GM18867 (cell line): ENCODE results near the gene MYLK4.
"Not testable (repeated sequence)": the region's sequence is repeated elsewhere in the genome, so short reads cannot be mapped to it uniquely, and the experiment has no call there.

Experiments
- ATAC-seq: cut with Tn5 transposase; IDR thresholded peaks from one replicate; pipeline ENCODE4 v1.9.1; 2021; ENCODE audit warnings: mild to moderate bottlenecking, moderate library complexity; ENCODE audit not compliant: unreplicated experiment

MYLK4 gene

DNA sequence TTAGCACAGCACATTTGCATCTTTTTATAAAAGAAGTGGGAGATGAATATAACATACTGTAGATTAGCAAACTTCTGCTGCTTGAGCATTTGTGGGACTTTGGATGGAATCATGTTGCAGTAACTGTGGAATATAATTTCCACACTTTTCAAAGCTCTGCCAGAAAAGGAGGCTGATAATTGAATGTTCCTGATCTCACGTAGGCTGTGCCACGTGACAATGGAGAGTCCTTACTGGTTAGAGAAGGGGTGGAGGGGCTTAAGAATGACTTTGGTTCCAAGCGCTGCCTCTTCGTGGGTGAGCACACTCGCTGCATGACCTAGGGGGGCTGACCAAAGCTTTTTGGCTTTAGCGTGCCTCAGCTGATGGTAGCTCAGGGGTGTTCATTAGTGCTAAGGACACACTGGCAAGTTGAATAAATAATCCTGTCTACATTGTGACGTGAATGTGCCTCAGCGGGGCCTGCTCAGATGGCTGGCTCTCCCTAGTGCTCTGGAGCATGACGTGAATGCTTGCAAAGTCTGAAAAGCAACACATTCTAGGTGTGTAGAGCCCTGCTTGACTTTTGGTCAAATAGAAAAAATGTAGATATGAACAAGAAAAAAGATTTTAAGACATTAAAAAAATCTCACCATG, 29.5 kb upstream of the MYLK4 start:
- no peak for ATAC-seq

- ATAC-seq: no peak
Measured at GRCh38 chr6:2777249-2777648, 26.5 kb upstream of the MYLK4 start.

- ATAC-seq: no peak
Measured at GRCh38 chr6:2775003-2775402, 24.3 kb upstream of the MYLK4 start.

DNA sequence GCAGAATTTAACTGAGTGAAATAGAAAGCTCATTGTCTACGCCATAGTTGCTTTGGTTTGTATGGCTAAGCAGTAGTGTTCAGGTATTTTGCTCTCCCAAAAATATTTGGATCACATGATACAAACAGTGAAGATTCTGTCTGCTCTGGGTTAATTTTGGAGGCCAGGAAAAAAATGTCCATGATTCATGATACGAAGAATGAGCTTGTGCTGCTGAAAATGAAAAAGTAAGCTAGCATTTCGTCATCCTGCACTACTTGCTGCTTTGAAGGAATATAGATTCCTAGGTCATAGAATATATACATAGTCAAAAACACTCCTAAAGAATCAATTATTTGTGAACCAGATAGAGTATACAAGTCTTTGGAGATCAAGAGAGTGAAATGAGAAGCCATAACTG, 22.7 kb upstream of the MYLK4 start:
- no peak for ATAC-seq

DNA sequence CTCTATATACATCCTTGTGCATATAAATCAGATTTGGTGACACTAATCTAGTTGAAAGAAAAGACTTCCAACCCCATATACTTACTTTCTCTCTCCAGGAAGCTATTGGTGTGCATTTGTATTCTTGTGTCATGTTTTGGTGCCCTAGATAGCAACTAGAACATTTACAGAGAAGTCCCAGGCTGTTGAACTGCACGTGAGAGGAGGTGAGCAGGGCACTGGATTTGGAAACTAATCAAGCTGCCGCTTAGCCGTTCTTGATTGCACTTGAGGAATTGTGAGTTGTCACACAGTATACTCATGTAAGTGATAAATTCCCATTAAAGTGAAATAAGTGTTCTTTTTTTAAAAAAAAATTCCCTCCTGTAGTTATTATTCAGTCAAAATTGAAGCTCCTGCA, 22.1 kb upstream of the MYLK4 start:
- no peak for ATAC-seq

DNA sequence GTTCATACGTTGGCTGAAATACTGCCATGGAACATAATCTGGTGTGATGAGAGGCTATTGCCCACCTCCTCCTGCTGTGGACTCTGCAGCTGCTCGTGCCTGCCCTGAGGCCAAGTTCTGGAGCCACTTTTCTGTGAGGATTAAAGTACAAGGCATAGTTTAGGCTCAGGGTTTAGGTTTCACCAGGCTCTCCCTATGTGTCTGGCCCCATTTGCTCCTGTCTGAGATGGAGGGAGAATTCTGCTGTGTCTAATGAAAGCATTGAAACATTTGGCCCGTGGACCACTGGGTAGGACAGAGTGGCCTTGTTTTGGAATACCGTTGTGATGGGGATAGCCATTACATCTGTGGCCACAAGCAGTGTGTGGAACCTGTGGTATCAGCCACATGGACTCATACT, 20.4 kb upstream of the MYLK4 start:
- ATAC-seq: no peak

DNA sequence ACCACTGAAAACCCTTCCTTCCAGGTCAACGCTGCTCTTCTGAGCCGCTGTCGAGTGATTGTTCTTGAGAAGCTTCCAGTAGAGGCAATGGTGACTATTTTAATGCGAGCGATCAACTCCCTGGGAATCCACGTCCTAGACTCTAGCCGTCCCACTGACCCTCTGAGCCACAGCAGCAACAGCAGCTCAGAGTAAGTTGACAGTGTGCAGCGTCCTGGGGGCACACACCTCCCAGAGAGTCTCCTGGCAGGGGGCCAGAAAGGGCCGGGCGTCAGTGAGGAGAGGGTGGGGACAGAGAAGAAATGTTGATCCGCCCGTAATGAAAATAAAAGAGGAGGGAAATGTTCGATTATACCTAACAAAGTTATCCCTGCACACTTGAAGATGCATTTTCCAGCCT, 19.4 kb upstream of the MYLK4 start:
- ATAC-seq: no peak

DNA sequence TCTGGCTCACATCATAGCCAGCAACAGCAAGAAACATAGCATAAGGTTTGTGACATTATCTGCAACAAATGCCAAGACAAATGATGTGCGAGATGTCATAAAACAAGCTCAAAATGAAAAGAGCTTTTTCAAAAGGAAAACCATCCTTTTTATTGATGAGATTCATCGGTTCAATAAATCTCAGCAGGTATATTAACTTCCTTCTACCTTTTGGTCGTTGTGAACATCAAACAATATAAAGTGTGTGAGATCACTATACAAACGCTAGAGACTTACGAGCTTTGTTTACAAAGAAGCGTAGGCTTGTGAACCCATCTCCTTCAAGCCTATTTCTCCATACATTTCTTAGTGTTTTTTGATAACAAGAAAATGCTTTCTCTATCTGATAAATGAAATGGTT, 18.0 kb upstream of the MYLK4 start:
- no peak for ATAC-seq

- ATAC-seq: no peak
Measured at GRCh38 chr6:2767657-2768524, 17.2 kb upstream of the MYLK4 start.

- ATAC-seq: no peak
Measured at GRCh38 chr6:2766767-2767656, 16.3 kb upstream of the MYLK4 start.

GRCh38 chr6:2765896-2766766, 15.4 kb upstream of the MYLK4 start:
- ATAC-seq: peak; percentile 25

- ATAC-seq: peak; percentile 81
Measured at GRCh38 chr6:2765166-2765895, 14.6 kb upstream of the MYLK4 start, which contains the start of gene WRNIP1. Gene WRNIP1 (plus strand): TSS chr6:2765393. CDS start chr6:2765623, 230 bp downstream.

- ATAC-seq: peak; percentile 55
Measured at GRCh38 chr6:2764610-2765165, 14.0 kb upstream of the MYLK4 start.

DNA sequence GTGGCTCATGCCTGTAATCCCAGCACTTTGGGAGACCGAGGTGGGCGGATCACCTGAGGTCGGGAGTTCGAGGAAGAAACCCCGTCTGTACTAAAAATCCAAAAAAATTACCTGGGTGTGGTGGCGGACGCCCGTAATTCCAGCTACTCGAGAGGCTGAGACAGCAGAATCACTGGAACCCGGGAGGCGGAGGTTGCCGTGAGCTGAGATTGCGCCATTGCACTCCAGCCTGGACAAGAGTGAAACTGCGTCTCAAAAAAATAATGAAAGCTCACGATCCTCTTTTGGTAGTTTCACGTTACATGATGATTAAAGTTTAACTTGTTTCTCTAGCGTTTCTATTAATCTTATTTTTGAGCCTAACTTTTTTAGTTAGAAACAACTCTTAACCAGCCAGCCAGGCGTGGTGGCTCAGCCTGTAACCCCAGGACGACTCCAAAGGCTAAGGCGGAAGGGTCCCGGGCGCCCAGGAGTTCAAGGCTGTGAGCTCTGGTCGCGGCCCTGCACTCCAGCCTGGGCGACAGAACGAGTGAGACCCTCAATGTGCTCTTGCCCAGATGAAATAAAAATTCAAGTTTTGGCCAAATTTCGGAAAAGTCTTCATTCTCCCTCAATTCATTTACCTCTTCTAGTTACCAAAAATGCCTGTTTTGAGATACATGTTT, 13.3 kb upstream of the MYLK4 start:
- no peak for ATAC-seq

DNA sequence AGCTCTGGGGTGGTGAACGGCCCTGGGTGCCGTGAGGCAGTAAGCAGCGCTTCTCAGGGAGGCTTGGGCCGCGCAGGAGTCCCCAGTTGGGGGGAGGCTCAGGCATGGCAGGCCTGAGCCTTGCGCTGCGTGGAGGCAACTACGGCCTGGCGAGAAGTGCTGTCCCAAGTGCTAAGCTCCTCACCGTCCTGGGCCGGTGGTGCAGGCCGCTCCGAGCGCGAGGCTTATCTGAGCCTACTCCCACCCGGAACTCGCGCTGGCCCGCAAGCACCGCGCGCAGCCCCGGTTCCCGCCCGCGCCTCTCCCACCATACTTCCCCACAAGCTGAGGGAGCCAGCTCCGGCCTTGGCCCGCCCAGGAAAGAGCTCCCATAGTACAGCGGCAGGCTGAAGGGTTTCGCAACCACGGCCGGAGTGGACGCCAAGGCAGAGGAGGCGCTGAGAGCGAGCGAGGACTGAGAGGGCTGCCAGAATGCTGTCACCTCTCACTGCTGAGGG, 12.7 kb upstream of the MYLK4 start:
- ATAC-seq: no peak

DNA sequence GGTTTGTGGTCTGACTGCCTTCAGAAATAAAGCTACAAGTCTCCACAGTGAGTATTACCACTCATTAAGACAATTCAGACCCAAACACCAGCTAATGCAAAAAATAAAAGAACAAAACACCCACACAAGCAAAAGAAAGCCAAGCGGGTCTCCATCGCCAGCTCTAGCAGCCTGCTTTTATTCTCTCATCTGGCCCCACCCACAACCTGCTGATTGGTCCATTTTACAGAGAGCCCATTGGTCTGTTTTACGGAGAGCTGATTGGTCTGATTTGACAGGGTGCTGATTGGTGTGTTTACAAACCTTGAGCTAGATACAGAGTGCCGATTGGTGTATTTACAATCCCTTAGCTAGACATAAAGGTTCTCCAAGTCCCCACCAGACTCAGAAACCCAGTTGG, 12.1 kb upstream of the MYLK4 start:
- not testable (repeated sequence) for ATAC-seq

GRCh38 chr6:2760882-2761842, 10.4 kb upstream of the MYLK4 start:
- no peak for ATAC-seq

GRCh38 chr6:2758980-2759379, 8.3 kb upstream of the MYLK4 start:
- ATAC-seq: no peak
